ENCODE measurements around the gene FBXW5.

The FBXW5 gene

DNA sequence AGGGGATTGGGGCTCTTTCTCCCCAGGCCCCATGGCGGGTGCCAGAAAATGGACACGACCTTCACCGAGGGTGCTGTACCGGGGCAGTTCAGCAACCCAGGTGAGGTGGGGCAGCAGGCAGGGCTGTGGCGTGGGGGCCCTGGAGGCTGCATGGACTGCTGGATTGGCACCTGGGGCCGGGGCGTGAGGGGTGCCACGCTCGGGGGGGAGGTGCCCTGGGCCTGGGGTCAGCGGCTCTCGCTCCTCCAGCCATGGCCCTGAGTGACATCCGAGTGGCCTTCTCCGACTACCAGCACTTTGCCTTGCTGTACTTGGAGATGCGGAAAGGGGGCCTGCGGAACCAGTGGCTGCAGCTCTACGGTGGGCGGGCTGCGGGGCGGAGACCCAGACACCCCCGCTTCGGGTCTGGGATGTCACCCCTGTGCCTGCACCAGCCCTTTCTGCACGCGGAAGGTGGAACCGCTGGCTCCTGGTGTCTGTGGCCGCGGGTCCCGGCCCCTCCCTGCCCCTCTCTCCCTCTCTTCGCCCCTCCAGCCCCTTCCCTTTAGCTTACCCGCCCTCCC, 40.0 kb upstream of the FBXW5 start:
- no peak for TF ChIP-seq EZH2phosphoT487 (IDR thresholded peaks at IDR 0.05; ENCODE audit: low read depth)
- TF ChIP-seq, protein P1, sequence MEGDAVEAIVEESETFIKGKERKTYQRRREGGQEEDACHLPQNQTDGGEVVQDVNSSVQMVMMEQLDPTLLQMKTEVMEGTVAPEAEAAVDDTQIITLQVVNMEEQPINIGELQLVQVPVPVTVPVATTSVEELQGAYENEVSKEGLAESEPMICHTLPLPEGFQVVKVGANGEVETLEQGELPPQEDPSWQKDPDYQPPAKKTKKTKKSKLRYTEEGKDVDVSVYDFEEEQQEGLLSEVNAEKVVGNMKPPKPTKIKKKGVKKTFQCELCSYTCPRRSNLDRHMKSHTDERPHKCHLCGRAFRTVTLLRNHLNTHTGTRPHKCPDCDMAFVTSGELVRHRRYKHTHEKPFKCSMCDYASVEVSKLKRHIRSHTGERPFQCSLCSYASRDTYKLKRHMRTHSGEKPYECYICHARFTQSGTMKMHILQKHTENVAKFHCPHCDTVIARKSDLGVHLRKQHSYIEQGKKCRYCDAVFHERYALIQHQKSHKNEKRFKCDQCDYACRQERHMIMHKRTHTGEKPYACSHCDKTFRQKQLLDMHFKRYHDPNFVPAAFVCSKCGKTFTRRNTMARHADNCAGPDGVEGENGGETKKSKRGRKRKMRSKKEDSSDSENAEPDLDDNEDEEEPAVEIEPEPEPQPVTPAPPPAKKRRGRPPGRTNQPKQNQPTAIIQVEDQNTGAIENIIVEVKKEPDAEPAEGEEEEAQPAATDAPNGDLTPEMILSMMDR (IDR thresholded peaks at IDR 0.05; ENCODE audit: low read depth, low read length), result no peak
- Histone ChIP-seq H3K27me3 (ENCODE audit: low read depth, low read length) (no peaks in the 10 kb centered on the region), H3K27ac (ENCODE audit: low read length) (no peak overlapping the region), H3K4me1 (ENCODE audit: low read length) (no peaks in the 10 kb centered on the region), H3K36me3 (replicated peaks; ENCODE audit: low read depth, low read length) (no peaks in the 10 kb centered on the region), H4K20me1 (ENCODE audit: insufficient read depth, low read length) (no peaks in the 10 kb centered on the region), H3K4me3 (ENCODE audit: low read length) (no peak overlapping the region), H3K9me3 (ENCODE audit: insufficient read depth, low read length) (no peaks in the 10 kb centered on the region), H3K9ac (ENCODE audit: low read length) (no peak overlapping the region), H3K4me2 (ENCODE audit: low read length) (no peak overlapping the region), H3K79me2 (ENCODE audit: low read length) (no peaks in the 10 kb centered on the region), H2AFZ (ENCODE audit: low read depth, low read length) (no peak overlapping the region)

DNA sequence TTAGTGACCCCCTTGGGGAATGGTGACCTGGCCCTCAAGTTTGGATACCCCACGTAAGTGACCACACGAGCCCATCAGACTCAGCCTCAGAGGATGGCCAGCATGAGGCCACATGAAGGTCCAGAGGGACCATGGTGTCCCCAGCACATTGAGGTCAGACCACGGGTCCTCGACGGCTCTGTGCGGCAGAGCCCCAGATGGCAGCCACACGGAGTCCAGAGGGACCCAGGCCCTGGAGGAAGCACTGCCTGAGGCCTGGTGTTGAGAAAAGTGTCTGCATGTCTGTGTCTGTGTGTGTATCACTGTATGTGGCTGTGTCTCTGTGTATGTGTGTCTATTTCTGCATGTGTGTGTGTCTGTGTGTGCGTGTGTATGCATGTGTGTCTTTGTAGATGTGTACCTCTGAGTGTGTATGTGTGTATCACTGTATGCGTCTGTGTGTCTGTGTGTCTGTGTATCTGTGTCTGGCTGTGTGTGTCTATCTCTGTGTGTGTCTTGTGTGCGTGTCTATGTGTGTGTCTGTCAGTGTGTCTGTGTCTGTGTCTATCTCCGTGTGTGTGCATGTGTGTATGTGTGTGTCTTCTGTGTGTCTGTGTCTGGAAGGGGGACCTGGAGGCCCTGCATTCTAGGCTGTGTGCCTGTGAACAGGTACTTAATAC, 39.2 kb upstream of the FBXW5 start:
- Histone ChIP-seq H3K79me2 (ENCODE audit: low read length) (no peaks in the 10 kb centered on the region), H3K9me3 (ENCODE audit: insufficient read depth, low read length) (no peaks in the 10 kb centered on the region), H3K36me3 (replicated peaks; ENCODE audit: low read depth, low read length) (no peaks in the 10 kb centered on the region), H3K4me3 (ENCODE audit: low read length) (no peak overlapping the region), H3K27ac (ENCODE audit: low read length) (no peak overlapping the region), H4K20me1 (ENCODE audit: insufficient read depth, low read length) (no peaks in the 10 kb centered on the region), H3K4me2 (ENCODE audit: low read length) (no peak overlapping the region), H2AFZ (ENCODE audit: low read depth, low read length) (no peak overlapping the region), H3K9ac (ENCODE audit: low read length) (no peak overlapping the region), H3K4me1 (ENCODE audit: low read length) (no peaks in the 10 kb centered on the region), H3K27me3 (ENCODE audit: low read depth, low read length) (no peaks in the 10 kb centered on the region)
- TF ChIP-seq, protein P1 (IDR thresholded peaks at IDR 0.05; ENCODE audit: low read depth, low read length), result no peak
- no peak for TF ChIP-seq EZH2phosphoT487 (IDR thresholded peaks at IDR 0.05; ENCODE audit: low read depth)

DNA sequence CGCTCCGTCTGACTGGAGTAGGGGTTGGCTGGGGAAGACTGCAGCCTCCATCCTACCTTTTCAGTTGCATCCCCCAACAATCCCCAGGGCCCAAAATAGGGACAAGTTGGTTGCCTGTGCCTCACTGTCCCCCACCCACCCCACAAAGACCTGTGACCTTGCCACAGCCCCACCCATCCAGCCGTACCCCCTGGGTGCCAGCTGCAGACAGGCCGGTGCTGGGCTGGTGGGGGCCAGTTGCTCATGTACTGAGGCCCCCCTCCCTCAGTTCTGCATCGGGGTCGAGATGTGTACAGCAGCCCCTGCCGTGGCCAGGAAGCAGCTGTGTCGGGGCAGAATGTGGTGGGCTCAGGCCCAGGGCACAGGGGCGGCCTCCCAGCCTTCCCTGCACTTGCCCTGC, 38.6 kb upstream of the FBXW5 start:
- TF ChIP-seq, protein P1 (IDR thresholded peaks at IDR 0.05; ENCODE audit: low read depth, low read length), result no peak
- TF ChIP-seq EZH2phosphoT487 (IDR thresholded peaks at IDR 0.05; ENCODE audit: low read depth), result no peak
- Histone ChIP-seq H3K4me2 (ENCODE audit: low read length) (no peak overlapping the region), H3K36me3 (replicated peaks; ENCODE audit: low read depth, low read length) (no peaks in the 10 kb centered on the region), H3K4me1 (ENCODE audit: low read length) (no peaks in the 10 kb centered on the region), H3K9me3 (ENCODE audit: insufficient read depth, low read length) (no peaks in the 10 kb centered on the region), H2AFZ (ENCODE audit: low read depth, low read length) (no peak overlapping the region), H3K27me3 (ENCODE audit: low read depth, low read length) (no peaks in the 10 kb centered on the region), H3K79me2 (ENCODE audit: low read length) (no peaks in the 10 kb centered on the region), H4K20me1 (ENCODE audit: insufficient read depth, low read length) (no peaks in the 10 kb centered on the region), H3K27ac (ENCODE audit: low read length) (no peak overlapping the region), H3K9ac (ENCODE audit: low read length) (no peak overlapping the region), H3K4me3 (ENCODE audit: low read length) (no peak overlapping the region)

DNA sequence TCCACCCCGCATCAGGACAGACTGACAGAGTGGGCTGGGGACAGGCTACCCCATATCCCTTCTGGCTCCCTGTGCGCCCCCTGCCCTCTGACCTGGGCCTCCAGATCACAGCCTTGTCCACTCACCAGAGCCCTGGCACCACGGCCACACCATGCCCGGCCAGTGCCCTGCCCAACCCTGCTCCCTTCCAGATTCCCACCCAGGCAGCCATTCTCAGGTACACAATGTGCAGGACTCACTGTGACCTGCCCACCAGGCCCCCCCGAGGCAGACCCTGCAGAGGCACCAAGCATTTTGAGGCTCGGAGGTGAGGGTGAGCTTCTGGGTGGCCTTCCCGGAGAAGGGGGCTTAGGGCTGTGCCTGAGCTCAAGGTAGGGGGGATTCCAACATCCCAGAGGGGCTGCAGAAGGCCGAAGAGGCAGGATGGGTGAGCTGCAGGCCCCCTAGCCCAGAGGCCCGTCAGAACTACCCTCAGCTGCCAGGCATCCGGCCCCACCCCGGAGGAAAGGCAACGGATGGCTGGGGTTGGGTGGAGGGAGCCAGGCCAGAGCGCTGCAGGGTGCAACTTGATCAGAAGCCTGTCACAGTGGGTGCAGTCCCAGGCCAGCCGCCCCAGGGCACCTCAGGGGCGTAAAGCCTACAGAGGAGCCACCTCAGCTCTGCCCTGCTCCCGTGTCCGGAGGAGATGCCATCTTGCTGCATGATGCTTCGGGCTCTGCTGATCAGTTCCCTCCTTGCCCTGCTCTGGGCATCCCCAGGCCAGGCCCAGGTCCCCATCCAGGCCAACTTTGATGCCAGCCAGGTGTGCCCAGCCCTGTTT, 37.9 kb upstream of the FBXW5 start, which contains the start of gene LCNL1:
Gene LCNL1 (plus strand): TSS at position 762 of the 820 bp plus-strand sequence. CDS start 594 bp downstream, outside the sequence.
- H3K9ac ChIP-seq (ENCODE audit: low read length), result no peak within 1 kb of the TSS
- no peaks in the 10 kb centered on the region for H4K20me1 ChIP-seq (ENCODE audit: insufficient read depth, low read length)
- no peak within 1 kb of the TSS for H3K4me2 ChIP-seq (ENCODE audit: low read length)
- H3K36me3 ChIP-seq (replicated peaks; ENCODE audit: low read depth, low read length), result no peaks in the 10 kb centered on the region
- no peak within 1 kb of the TSS for H3K4me3 ChIP-seq (ENCODE audit: low read length)
- no peak within 1 kb of the TSS for H3K27ac ChIP-seq (ENCODE audit: low read length)
- H3K4me1 ChIP-seq (ENCODE audit: low read length), result no peaks in the 10 kb centered on the region
- TF ChIP-seq, protein P1 (IDR thresholded peaks at IDR 0.05; ENCODE audit: low read depth, low read length), result no peak
- no peak for TF ChIP-seq EZH2phosphoT487 (IDR thresholded peaks at IDR 0.05; ENCODE audit: low read depth)
- H3K27me3 ChIP-seq (ENCODE audit: low read depth, low read length), result no peaks in the 10 kb centered on the region
- no peaks in the 10 kb centered on the region for H3K79me2 ChIP-seq (ENCODE audit: low read length)
- no peak within 1 kb of the TSS for H2AFZ ChIP-seq (ENCODE audit: low read depth, low read length)
- no peaks in the 10 kb centered on the region for H3K9me3 ChIP-seq (ENCODE audit: insufficient read depth, low read length)
